A549 (cell line): ENCODE results near the gene GSX1. TPM values are rescaled to one million over a fixed set of nuclear protein-coding genes. Genes with fewer than 3 reads are reported as not detected.
"Not testable (repeated sequence)": the region's sequence is repeated elsewhere in the genome, so short reads cannot be mapped to it uniquely, and the experiment has no call there.

Experiments
- ATAC-seq, 2 experiments: fragments of 200-7000 bp in 1 of 2; fragments of >200 bp in 1 of 2; cut with Nextera tagmentation in 1 of 2; cut with Tn5 transposase in 1 of 2; 3 replicates each; pipeline versions ENCODE4 v1.8.0 to v1.9.1; 2018 to 2020; ENCODE audit warnings: mild to moderate bottlenecking in 1 of 2, moderate library complexity in 1 of 2
- CTCF ChIA-PET: fragments of 300-600 bp; sonication (Branson Sonifier 250); formaldehyde crosslinking; extraction: SDS; loops from one replicate; lab custom pipeline; 2021; ENCODE audit warnings: antibody characterized with exemption, inconsistent platforms; lab: Yijun Ruan, JAX
- POLR2A ChIA-PET: fragments of 350-600 bp; formaldehyde crosslinking; extraction: SDS; loops from one replicate; lab custom pipeline; 2021; ENCODE audit warnings: antibody characterized with exemption, inconsistent platforms; lab: Yijun Ruan, JAX
- DNase-seq, 2 experiments: peaks; one replicate each; pipeline versions ENCODE4 v3.0.0 to v3.0.0-alpha.2; 2011 to 2016; ENCODE audit warnings: low read depth in 1 of 2, low spot score in 1 of 2
- FAIRE-seq: peaks from 2 replicates; lab custom pipeline; 2011; peaks lifted over from hg19 to GRCh38; lab: Jason Lieb, UNC
- H3K27ac ChIP-seq, 2 experiments: fragments of >200 bp; sonication (Bioruptor Twin); formaldehyde crosslinking; 3 replicates each; pipeline ENCODE4 v1.5.1; 2016 to 2017
- H3K4me1 ChIP-seq: fragments of >200 bp; sonication (Bioruptor Twin); formaldehyde crosslinking; 3 replicates; pipeline ENCODE4 v1.6.1; 2016
- H3K4me2 ChIP-seq: fragments of >200 bp; sonication (Bioruptor Twin); formaldehyde crosslinking; 3 replicates; pipeline ENCODE4 v1.6.1; 2016
- H3K4me3 ChIP-seq: fragments of >200 bp; sonication (Bioruptor Twin); formaldehyde crosslinking; 3 replicates; pipeline ENCODE4 v1.5.1; 2016
- H3K9me3 ChIP-seq: fragments of >200 bp; sonication (Bioruptor Twin); formaldehyde crosslinking; 3 replicates; pipeline ENCODE4 v1.6.1; 2016
- ATOH8 ChIP-seq: fragments of 250-450 bp; sonication (Bioruptor Pico); IDR thresholded peaks from 2 replicates; pipeline ENCODE4 v1.5.0; 2020; ENCODE audit warnings: low read depth, mild to moderate bottlenecking, moderate library complexity
- BHLHE40 ChIP-seq: IDR thresholded peaks from 2 replicates; pipeline ENCODE4 v1.6.1; 2012; ENCODE audit warnings: low read depth, low read length, inconsistent platforms
- CBX8 ChIP-seq: fragments of 200-600 bp; sonication (generic); IDR thresholded peaks from 2 replicates; pipeline ENCODE4 v1.6.1; 2016
- E2F6 ChIP-seq: IDR thresholded peaks from 2 replicates; pipeline ENCODE4 v1.6.1; 2012; ENCODE audit warnings: low read depth, borderline replicate concordance
- EHF ChIP-seq: fragments of 250-450 bp; sonication (Bioruptor Pico); IDR thresholded peaks from 2 replicates; pipeline ENCODE4 v1.5.0; 2020; ENCODE audit warnings: mild to moderate bottlenecking
- ELK1 ChIP-seq: fragments of 150-350 bp; IDR thresholded peaks from 2 replicates; pipeline ENCODE4 v1.6.1; 2014; ENCODE audit warnings: low read depth, mild to moderate bottlenecking, low read length
- ESRRA ChIP-seq: fragments of 150-350 bp; IDR thresholded peaks from 2 replicates; pipeline ENCODE4 v1.6.1; 2014; ENCODE audit warnings: mild to moderate bottlenecking, low read length, borderline replicate concordance
- FOSL2 ChIP-seq, 2 experiments: fragments of 450-650 bp in 1 of 2; fragments of >200 bp in 1 of 2; sonication (Bioruptor Twin) in 1 of 2; formaldehyde crosslinking; IDR thresholded peaks; 2 replicates each; pipeline versions ENCODE4 v1.5.0 to v1.6.1; 2016 to 2020; ENCODE audit warnings: mild to moderate bottlenecking in 1 of 2, moderate library complexity in 1 of 2
- GATA3 ChIP-seq: IDR thresholded peaks from 2 replicates; pipeline ENCODE4 v1.6.1; 2012; ENCODE audit warnings: borderline replicate concordance
- HEYL ChIP-seq: fragments of 250-450 bp; sonication (Bioruptor Pico); IDR thresholded peaks from 2 replicates; pipeline ENCODE4 v1.8.0; 2021; ENCODE audit warnings: mild to moderate bottlenecking, moderate library complexity
- HOXB13 ChIP-seq: fragments of 250-450 bp; sonication (Bioruptor Pico); IDR thresholded peaks from 2 replicates; pipeline ENCODE4 v1.5.0; 2020; ENCODE audit warnings: low read depth, mild to moderate bottlenecking, moderate library complexity
- JUNB ChIP-seq: fragments of >200 bp; sonication (Bioruptor Twin); formaldehyde crosslinking; IDR thresholded peaks from 2 replicates; pipeline ENCODE4 v1.6.1; 2016
- KDM5A ChIP-seq: fragments of 200-600 bp; sonication (generic); IDR thresholded peaks from 2 replicates; pipeline ENCODE4 v1.6.1; 2016; ENCODE audit warnings: antibody characterized with exemption, mild to moderate bottlenecking
- MYC ChIP-seq: IDR thresholded peaks from 2 replicates; pipeline ENCODE4 v1.6.1; 2012; ENCODE audit warnings: mild to moderate bottlenecking, inconsistent platforms, low read length, improper control_type of control experiment, borderline replicate concordance
- NFE2L2 ChIP-seq: fragments of 150-350 bp; conservative IDR thresholded peaks from 2 replicates; pipeline ENCODE4 v1.6.1; 2014; ENCODE audit warnings: low read length
- NPAS2 ChIP-seq: fragments of 250-450 bp; sonication (Bioruptor Pico); IDR thresholded peaks from 2 replicates; pipeline ENCODE4 v1.8.0; 2022; ENCODE audit warnings: mild to moderate bottlenecking, moderate library complexity, borderline replicate concordance
- POLR2A ChIP-seq: IDR thresholded peaks from 2 replicates; pipeline ENCODE4 v1.6.1; 2012; ENCODE audit warnings: mild to moderate bottlenecking, low read length
- POLR2AphosphoS2 ChIP-seq: conservative IDR thresholded peaks from 2 replicates; pipeline ENCODE4 v1.6.1; 2012; ENCODE audit warnings: low read length, improper control_type of control experiment, inconsistent platforms
- RFX5 ChIP-seq: fragments of 450-650 bp; IDR thresholded peaks from 2 replicates; pipeline ENCODE4 v1.7.1; 2014; ENCODE audit warnings: antibody characterized with exemption, mild to moderate bottlenecking, moderate library complexity
- RNF2 ChIP-seq: fragments of 200-600 bp; sonication (generic); IDR thresholded peaks from 2 replicates; pipeline ENCODE4 v1.6.1; 2016; ENCODE audit warnings: low read depth, mild to moderate bottlenecking, antibody characterized with exemption, moderate library complexity, borderline replicate concordance
- TFCP2L1 ChIP-seq: fragments of 250-450 bp; sonication (Bioruptor Pico); IDR thresholded peaks from 2 replicates; pipeline ENCODE4 v1.5.0; 2021; ENCODE audit warnings: mild to moderate bottlenecking
- ZC3H11A ChIP-seq: fragments of 450-650 bp; IDR thresholded peaks from 2 replicates; pipeline ENCODE4 v1.6.1; 2014; ENCODE audit warnings: antibody characterized with exemption, mild to moderate bottlenecking
- ZNF302 ChIP-seq: fragments of 250-450 bp; sonication (Bioruptor Pico); IDR thresholded peaks from 2 replicates; pipeline ENCODE4 v1.9.0; 2021; ENCODE audit warnings: inconsistent platforms, mild to moderate bottlenecking, moderate library complexity
- ZSCAN20 ChIP-seq: fragments of 250-450 bp; sonication (Bioruptor Pico); IDR thresholded peaks from 2 replicates; pipeline ENCODE4 v1.8.0; 2022; ENCODE audit warnings: mild to moderate bottlenecking, moderate library complexity
- WGBS: methylation state at CpG from one replicate; pipeline ENCODE4 v1.1.6; 2017; ENCODE audit errors: missing lambda C conversion rate; 5-methylcytosine and 5-hydroxymethylcytosine counted together
- polyA plus RNA-seq, 4 experiments: library from polyadenylated mRNA; depleted of rRNA in 3 of 4; stranded (reverse); fragments of >200 nt; fragmentation: RNase III in 1 of 4; extraction: RNeasy Plus Mini Kit Qiagen cat#74134 plus additional on column Dnase treatment in 1 of 4; gene quantifications; 2 replicates in 3 of 4; 3 replicates in 1 of 4; pipeline ENCODE4 v1.2.3, GENCODE V29; 2011 to 2017

The GSX1 gene
- polyA plus RNA-seq, 2 of the 4 experiments (the other 2 are of a cell fraction), result not detected

- TF ChIP-seq EHF (CRISPR knock-in tag), result no peak
- no peak for TF ChIP-seq MYC
- no peak for TF ChIP-seq GATA3
- no peak for TF ChIP-seq ELK1
- no peak for TF ChIP-seq ESRRA
- no peak for TF ChIP-seq FOSL2 (IDR thresholded peaks at IDR 0.05)
- TF ChIP-seq FOSL2 (CRISPR knock-in tag; IDR thresholded peaks at IDR 0.05), result no peak
- no peak for TF ChIP-seq NFE2L2
- no peak for TF ChIP-seq ATOH8 (CRISPR knock-in tag)
- no peak for TF ChIP-seq TFCP2L1 (CRISPR knock-in tag)
- no peak for TF ChIP-seq POLR2AphosphoS2
- no peak for TF ChIP-seq RNF2
- no peak for TF ChIP-seq KDM5A
- TF ChIP-seq NPAS2 (CRISPR knock-in tag), result no peak
- TF ChIP-seq HEYL (CRISPR knock-in tag), result no peak
- no peak for TF ChIP-seq BHLHE40
- TF ChIP-seq ZSCAN20 (CRISPR knock-in tag), result no peak
- TF ChIP-seq E2F6, result no peak
- no peak for TF ChIP-seq ZNF302 (CRISPR knock-in tag)
- ChIA-PET CTCF (interaction anchor here (0.7 to 8.7 kb wide), 3 partner anchors 10 to 282 kb away, joined by 3 to 75 read pairs (median 4); no protein-coding TSS in a partner anchor), POLR2A (no interaction called here)
- WGBS, result 61% methylated on average over 8 of the region's 9 CpGs
- Histone ChIP-seq H3K9me3 (no peaks in the 10 kb centered on the region), H3K27ac (no peak overlapping the region), H3K4me3 (no peak overlapping the region), H3K4me1 (no peaks in the 10 kb centered on the region), H3K4me2 (no peak overlapping the region)
- FAIRE-seq (no peak), ATAC-seq (no peak), DNase-seq (no peak)
These were observed 21.5 kb downstream of the GSX1 start for GRCh38 chr13:27813826-27814225.

GRCh38 chr13:27817832-27818231, 25.5 kb downstream of the GSX1 start:
- H3K9me3 ChIP-seq, H3K4me1 ChIP-seq, ATAC-seq, POLR2A ChIA-PET, H3K27ac ChIP-seq: not testable (repeated sequence)
- TF ChIP-seq ZC3H11A, result peak; percentile 30
- TF ChIP-seq, all 56 proteins: peak for 1; not testable (repeated sequence) for 55
- WGBS, result 2% methylated on average over 2 of the region's 2 CpGs
- FAIRE-seq, H3K4me2 ChIP-seq, H3K4me3 ChIP-seq, DNase-seq: not testable (repeated sequence)
- CTCF ChIA-PET, result interaction anchor here (0.7 to 8.7 kb wide), 2 partner anchors 10 to 442 kb away, joined by 3 to 75 read pairs; no protein-coding TSS in a partner anchor

- DNase-seq (no peak), ATAC-seq (no peak)
- CTCF ChIA-PET, result interaction anchor here (0.6 to 11.6 kb wide), 4 partner anchors 9 to 514 kb away, joined by 3 to 113 read pairs (median 4); no protein-coding TSS in a partner anchor
These were observed 28.5 kb downstream of the GSX1 start for GRCh38 chr13:27820524-27821482.

More at GRCh38 chr13:27820524-27821482, 28.5 kb downstream of the GSX1 start:
- 23% methylated on average over 46 of the region's 46 CpGs for WGBS
- Histone ChIP-seq H3K27ac (no peak overlapping the region), H3K4me3 (no peak overlapping the region), H3K4me1 (no peaks in the 10 kb centered on the region), H3K9me3 (no peaks in the 10 kb centered on the region), H3K4me2 (no peak overlapping the region)
- TF ChIP-seq TFCP2L1 (CRISPR knock-in tag), result no peak
- TF ChIP-seq JUNB, result no peak
- no peak for TF ChIP-seq HOXB13
- TF ChIP-seq CBX8, result no peak
- no peak for TF ChIP-seq POLR2A
- TF ChIP-seq RFX5, result no peak
- TF ChIP-seq POLR2AphosphoS2, result no peak
- POLR2A ChIA-PET, result no interaction called here
- FAIRE-seq, result no peak
